Spinal cord (tissue), 10 donors: ENCODE data around the gene SRXN1. TPM values are rescaled to one million over a fixed set of nuclear protein-coding genes. Genes with fewer than 3 reads are reported as not detected.

Source experiments
- DNase-seq, 6 donors: peaks; one replicate each; pipeline versions ENCODE4 v3.0.0 to v3.0.0-alpha.2; 2013 to 2015; ENCODE audit warnings: low spot score in 6 of 6, low read depth in 4 of 6
- H3K27ac ChIP-seq: one replicate; pipeline ENCODE4 v1.5.1; 2013; ENCODE audit warnings: low read depth, low read length, control low read depth
- H3K27me3 ChIP-seq: one replicate; pipeline ENCODE4 v1.6.1; 2013; ENCODE audit warnings: low read length; ENCODE audit not compliant: control insufficient read depth, insufficient read depth
- H3K36me3 ChIP-seq: one replicate; pipeline ENCODE4 v1.6.1; 2013; ENCODE audit warnings: low read length; ENCODE audit not compliant: control insufficient read depth, insufficient read depth
- H3K4me1 ChIP-seq: one replicate; pipeline ENCODE4 v1.6.1; 2013; ENCODE audit warnings: low read length; ENCODE audit not compliant: control insufficient read depth, insufficient read depth
- H3K4me3 ChIP-seq: one replicate; pipeline ENCODE4 v1.5.1; 2013; ENCODE audit warnings: low read depth, low read length, control low read depth
- H3K9me3 ChIP-seq: one replicate; pipeline ENCODE4 v1.6.1; 2013; ENCODE audit warnings: low read length; ENCODE audit not compliant: control insufficient read depth, insufficient read depth
- WGBS: methylation state at CpG from one replicate; pipeline ENCODE4 v1.1.5; 2013; ENCODE audit warnings: missing lambda C conversion rate; ENCODE audit not compliant: insufficient coverage; 5-methylcytosine and 5-hydroxymethylcytosine counted together
- polyA plus RNA-seq, 2 donors: library from polyadenylated mRNA; unstranded; fragments of 120-200 nt; gene quantifications; one replicate each; pipeline ENCODE4 v1.2.1, GENCODE V29; 2013; ENCODE audit not compliant: insufficient read length in 2 of 2
- total RNA-seq, 2 donors: library from RNA; depleted of rRNA in 1 of 2; stranded (reverse); fragments of 120-200 nt in 1 of 2; fragments of >200 nt in 1 of 2; gene quantifications; one replicate each; pipeline versions ENCODE4 v1.2.3 to v1.2.4, GENCODE V29; 2013 to 2014
- donor health status: healthy.

Gene SRXN1
- total and polyA plus RNA-seq, 4 donors: 20.3 to 23.8 (median 21.5) TPM

- no peak for DNase-seq
- peaks cover 7% of the 10 kb centered on the region for H3K4me1 ChIP-seq
- H3K9me3 ChIP-seq: no peaks in the 10 kb centered on the region
- no peak overlapping the region for H3K4me3 ChIP-seq
- no peaks in the 10 kb centered on the region for H3K27me3 ChIP-seq
- no peak overlapping the region for H3K27ac ChIP-seq
- peaks cover 3% of the 10 kb centered on the region for H3K36me3 ChIP-seq
- WGBS: 98% methylated on average over 5 of the region's 6 CpGs
Observed at GRCh38 chr20:600736-601135, 52.3 kb downstream of the SRXN1 start.

- WGBS: 95% methylated on average over 2 of the region's 2 CpGs
- no peak overlapping the region for H3K4me3 ChIP-seq
- H3K9me3 ChIP-seq: no peaks in the 10 kb centered on the region
- no peak overlapping the region for H3K27ac ChIP-seq
- H3K27me3 ChIP-seq: no peaks in the 10 kb centered on the region
- DNase-seq: no peak
- peaks cover 3% of the 10 kb centered on the region for H3K36me3 ChIP-seq
- H3K4me1 ChIP-seq: peaks cover 9% of the 10 kb centered on the region
Observed at GRCh38 chr20:600141-600540, 52.9 kb downstream of the SRXN1 start.

GRCh38 chr20:598133-598850 is 54.7 kb downstream of the SRXN1 start:
- Histone ChIP-seq H3K4me3 (no peak overlapping the region), H3K27me3 (no peaks in the 10 kb centered on the region), H3K27ac (no peak overlapping the region), H3K4me1 (peaks cover 7% of the 10 kb centered on the region), H3K36me3 (no peaks in the 10 kb centered on the region), H3K9me3 (no peaks in the 10 kb centered on the region)
- 51% methylated on average over 9 of the region's 13 CpGs for WGBS
- no peak for DNase-seq

- WGBS: no CpG with 5 or more reads among the region's 2 CpGs
- Histone ChIP-seq H3K9me3 (no peaks in the 10 kb centered on the region), H3K27ac (no peak overlapping the region), H3K4me1 (peaks cover 7% of the 10 kb centered on the region), H3K4me3 (no peak overlapping the region), H3K36me3 (no peaks in the 10 kb centered on the region), H3K27me3 (no peaks in the 10 kb centered on the region)
- DNase-seq: no peak
Observed at GRCh38 chr20:597560-597959, 55.4 kb downstream of the SRXN1 start.

Other genes starting within 250 kb of the SRXN1 start
- gene RBCK1, start 244.9 kb downstream of the SRXN1 start, total RNA-seq: 10 to 100 TPM; 22.5 to 50.4 TPM
- gene RBCK1, start 244.9 kb downstream of the SRXN1 start, polyA plus RNA-seq: 100 to 1,000 TPM in 1 of 2 donors, 10 to 100 TPM in 1; 75.8 to 106 TPM
- gene TBC1D20, start 190.7 kb downstream of the SRXN1 start, total RNA-seq: 10 to 100 TPM; 24.0 to 29.4 TPM
- 10 to 100 TPM; 32.6 to 37.6 TPM for gene TBC1D20, start 190.7 kb downstream of the SRXN1 start, polyA plus RNA-seq
- 100 to 1,000 TPM; 161 to 164 TPM for gene CSNK2A1, start 109.4 kb downstream of the SRXN1 start, total RNA-seq
- gene CSNK2A1, start 109.4 kb downstream of the SRXN1 start, polyA plus RNA-seq: 100 to 1,000 TPM; 121 to 130 TPM
- gene TCF15, start 42.9 kb downstream of the SRXN1 start, total RNA-seq: 1 to 10 TPM in 1 of 2 donors, under 1 TPM in 1; 0.40 to 1.8 TPM
- 1 to 10 TPM; 1.7 to 1.8 TPM for gene TCF15, start 42.9 kb downstream of the SRXN1 start, polyA plus RNA-seq
- under 1 TPM; 0.40 to 0.66 TPM for gene SCRT2, start 22.6 kb upstream of the SRXN1 start, total RNA-seq
- 1 to 10 TPM; 8.2 to 9.8 TPM for gene SCRT2, start 22.6 kb upstream of the SRXN1 start, polyA plus RNA-seq
- gene SLC52A3, start 115.3 kb upstream of the SRXN1 start, total RNA-seq: 1 to 10 TPM; 1.0 to 1.2 TPM
- gene SLC52A3, start 115.3 kb upstream of the SRXN1 start, polyA plus RNA-seq: 1 to 10 TPM; 1.1 TPM
- 1 to 10 TPM; 2.9 to 3.7 TPM for gene FAM110A, start 180.5 kb upstream of the SRXN1 start, total RNA-seq
- 10 to 100 TPM; 16.2 TPM for gene FAM110A, start 180.5 kb upstream of the SRXN1 start, polyA plus RNA-seq